B cell (primary cell): Measurements from ENCODE around the gene SLC7A6.

Source experiments
- EZH2 ChIP-seq: IDR thresholded peaks from 2 replicates; pipeline ENCODE4 v1.6.1; 2012; ENCODE audit warnings: borderline replicate concordance, low read depth, mild to moderate bottlenecking, moderate library complexity, low read length; ENCODE audit not compliant: insufficient read depth, poor library complexity, severe bottlenecking
- TF ChIP-seq, protein P1 (sequence below): fragments of 200-600 bp; IDR thresholded peaks from one replicate; pipeline ENCODE4 v1.8.0; 2022; ENCODE audit warnings: antibody characterized with exemption, mild to moderate bottlenecking

DNA sequence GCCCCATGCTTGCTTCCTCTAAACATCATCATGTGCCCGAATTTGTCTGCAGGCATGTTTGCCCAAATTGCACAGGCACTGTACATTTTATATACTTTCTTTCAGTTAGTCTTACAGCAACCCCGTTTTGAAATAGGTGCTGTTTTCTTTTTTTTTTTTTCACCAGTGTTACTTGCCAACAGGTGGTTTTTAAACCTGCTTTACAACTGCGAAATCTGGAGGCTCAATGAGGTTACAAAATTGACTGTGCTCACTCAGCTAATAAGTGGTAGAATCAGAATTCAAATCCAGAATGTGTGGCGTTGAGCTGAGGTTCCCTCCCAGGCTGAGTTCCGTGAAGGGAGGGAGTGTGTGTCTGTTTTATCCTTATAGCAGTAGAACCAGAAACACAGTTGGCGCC is 13.4 kb upstream of the SLC7A6 start:
- TF ChIP-seq, protein P1, sequence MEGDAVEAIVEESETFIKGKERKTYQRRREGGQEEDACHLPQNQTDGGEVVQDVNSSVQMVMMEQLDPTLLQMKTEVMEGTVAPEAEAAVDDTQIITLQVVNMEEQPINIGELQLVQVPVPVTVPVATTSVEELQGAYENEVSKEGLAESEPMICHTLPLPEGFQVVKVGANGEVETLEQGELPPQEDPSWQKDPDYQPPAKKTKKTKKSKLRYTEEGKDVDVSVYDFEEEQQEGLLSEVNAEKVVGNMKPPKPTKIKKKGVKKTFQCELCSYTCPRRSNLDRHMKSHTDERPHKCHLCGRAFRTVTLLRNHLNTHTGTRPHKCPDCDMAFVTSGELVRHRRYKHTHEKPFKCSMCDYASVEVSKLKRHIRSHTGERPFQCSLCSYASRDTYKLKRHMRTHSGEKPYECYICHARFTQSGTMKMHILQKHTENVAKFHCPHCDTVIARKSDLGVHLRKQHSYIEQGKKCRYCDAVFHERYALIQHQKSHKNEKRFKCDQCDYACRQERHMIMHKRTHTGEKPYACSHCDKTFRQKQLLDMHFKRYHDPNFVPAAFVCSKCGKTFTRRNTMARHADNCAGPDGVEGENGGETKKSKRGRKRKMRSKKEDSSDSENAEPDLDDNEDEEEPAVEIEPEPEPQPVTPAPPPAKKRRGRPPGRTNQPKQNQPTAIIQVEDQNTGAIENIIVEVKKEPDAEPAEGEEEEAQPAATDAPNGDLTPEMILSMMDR = no peak
- TF ChIP-seq EZH2 = no peak
